GM19395 (cell line): Measurements from ENCODE around the gene GPC2.
"Not testable (repeated sequence)": the region's sequence is repeated elsewhere in the genome, so short reads cannot be mapped to it uniquely, and the experiment has no call there.

Experiments
- ATAC-seq: cut with Tn5 transposase; IDR thresholded peaks from one replicate; pipeline ENCODE4 v1.9.1; 2021; ENCODE audit warnings: mild to moderate bottlenecking, moderate library complexity; ENCODE audit not compliant: unreplicated experiment

The GPC2 gene

GRCh38 chr7:100153708-100154535, 23.3 kb downstream of the GPC2 start:
- no peak for ATAC-seq

GRCh38 chr7:100152937-100153666, 24.1 kb downstream of the GPC2 start:
- no peak for ATAC-seq

GRCh38 chr7:100152404-100152803, 24.8 kb downstream of the GPC2 start:
- no peak for ATAC-seq

- ATAC-seq, result peak; percentile 98
Measured at GRCh38 chr7:100148559-100149328, 28.4 kb downstream of the GPC2 start, which contains the start of gene LAMTOR4. Gene LAMTOR4, plus strand, starts transcription at chr7:100148918. Its CDS starts 55 bp downstream, at chr7:100148973.

GRCh38 chr7:100148225-100148558, 29.0 kb downstream of the GPC2 start:
- ATAC-seq, result peak; percentile 19

GRCh38 chr7:100147278-100147677, 29.9 kb downstream of the GPC2 start:
- no peak for ATAC-seq

- ATAC-seq, result not testable (repeated sequence)
Measured at GRCh38 chr7:100146350-100146749, 30.8 kb downstream of the GPC2 start.

- no peak for ATAC-seq
Measured at GRCh38 chr7:100142461-100142860, 34.7 kb downstream of the GPC2 start.

GRCh38 chr7:100141555-100141949, 35.6 kb downstream of the GPC2 start:
- no peak for ATAC-seq

- no peak for ATAC-seq
Measured at GRCh38 chr7:100137851-100138760, 39.1 kb downstream of the GPC2 start.

GRCh38 chr7:100132697-100133151, 44.5 kb downstream of the GPC2 start:
- no peak for ATAC-seq

GRCh38 chr7:100132126-100132525, 45.1 kb downstream of the GPC2 start:
- no peak for ATAC-seq

GRCh38 chr7:100130608-100131453, 46.4 kb downstream of the GPC2 start:
- ATAC-seq, result no peak

GRCh38 chr7:100130220-100130607, 47.0 kb downstream of the GPC2 start:
- ATAC-seq, result not testable (repeated sequence)

- ATAC-seq, result no peak
Measured at GRCh38 chr7:100128637-100128963, 48.6 kb downstream of the GPC2 start.

- ATAC-seq, result peak; percentile 14
Measured at GRCh38 chr7:100127866-100128636, 49.1 kb downstream of the GPC2 start.

- ATAC-seq, result peak; percentile 66
Measured at GRCh38 chr7:100126931-100127865, 50.0 kb downstream of the GPC2 start, which contains the start of gene MBLAC1. Gene MBLAC1, plus strand, starts transcription at chr7:100126967. Its CDS starts 429 bp downstream, at chr7:100127396.
